Panc1 (cell line): ENCODE measurements around the gene KIAA1755. TPM values are rescaled to one million over a fixed set of nuclear protein-coding genes. Genes with fewer than 3 reads are reported as not detected.

Experiments used
- ATAC-seq: fragments of 200-7000 bp; cut with Tn5 transposase; 2 replicates; pipeline ENCODE4 v1.9.1; 2020; ENCODE audit warnings: mild to moderate bottlenecking, moderate library complexity
- BruUV-seq: library from RNA; stranded (reverse); fragments of 400-500 nt; replicated peaks from 2 replicates; lab custom pipeline; 2021; lab: Mats Ljungman, UMichigan
- CTCF ChIA-PET: fragments of 300-600 bp; sonication (Branson Sonifier 250); formaldehyde crosslinking; loops from one replicate; lab custom pipeline; 2022; ENCODE audit warnings: antibody characterized with exemption; lab: Charles Lee
- POLR2A ChIA-PET: fragments of 300-600 bp; sonication (Branson Sonifier 250); formaldehyde crosslinking; loops from one replicate; lab custom pipeline; 2022; ENCODE audit warnings: antibody characterized with exemption; lab: Charles Lee
- DNase-seq: peaks from one replicate; pipeline ENCODE4 v3.0.0-alpha.2; 2010; ENCODE audit warnings: low read depth, low spot score
- H3K27ac ChIP-seq: 2 replicates; pipeline ENCODE4 v1.5.1; 2011; ENCODE audit warnings: mild to moderate bottlenecking, low read length, inconsistent platforms
- H3K27me3 ChIP-seq: fragments of 200-500 bp; sonication (Bioruptor generic); 2 replicates; pipeline ENCODE4 v1.6.0; 2014; ENCODE audit warnings: low read length, inconsistent platforms; ENCODE audit not compliant: control insufficient read depth, insufficient read depth
- H3K36me3 ChIP-seq: fragments of 200-500 bp; sonication (Bioruptor generic); 2 replicates; pipeline ENCODE4 v1.5.1; 2014; ENCODE audit warnings: inconsistent platforms, mild to moderate bottlenecking, low read length, moderate library complexity; ENCODE audit not compliant: control insufficient read depth, insufficient read depth
- H3K4me1 ChIP-seq: 2 replicates; pipeline ENCODE4 v1.5.1; 2011; ENCODE audit warnings: inconsistent platforms, mild to moderate bottlenecking, low read length, moderate library complexity; ENCODE audit not compliant: control insufficient read depth, insufficient read depth
- H3K4me3 ChIP-seq, 2 experiments: 2 replicates each; pipeline ENCODE4 v1.5.1; 2011 to 2012; ENCODE audit warnings: low read depth in 2 of 2, low read length in 2 of 2, mild to moderate bottlenecking in 2 of 2, inconsistent platforms in 1 of 2, moderate library complexity in 1 of 2
- H3K9me3 ChIP-seq: fragments of 200-500 bp; sonication (Bioruptor generic); 2 replicates; pipeline ENCODE4 v1.5.1; 2014; ENCODE audit warnings: low read depth, mild to moderate bottlenecking, inconsistent platforms, low read length, moderate library complexity; ENCODE audit not compliant: control insufficient read depth, insufficient read depth
- POLR2AphosphoS5 ChIP-seq: IDR thresholded peaks from 2 replicates; pipeline ENCODE4 v1.6.1; 2012; ENCODE audit warnings: mild to moderate bottlenecking, low read depth, low read length, moderate library complexity
- SIN3A ChIP-seq: IDR thresholded peaks from 2 replicates; pipeline ENCODE4 v1.6.1; 2012; ENCODE audit warnings: low read depth, mild to moderate bottlenecking, low read length, moderate library complexity, borderline replicate concordance; ENCODE audit not compliant: insufficient read depth
- TCF7L2 ChIP-seq: IDR thresholded peaks from 2 replicates; pipeline ENCODE4 v1.6.1; 2011; ENCODE audit warnings: mild to moderate bottlenecking, low read depth, low read length, inconsistent platforms
- in situ Hi-C: cut with HindIII; loops from 2 replicates; pipeline ENCODE4 v1.10.0; 2016; ENCODE audit warnings: low sequenced_read_pairs, low pct_unique_long_range_greater_than_20kb
- intact Hi-C: fragments of 100-400 bp; cut with micrococcal nuclease; formaldehyde crosslinking; loops from one replicate; pipeline ENCODE4 v1.10.0; 2022; ENCODE audit not compliant: unreplicated experiment
- total RNA-seq: library from RNA; stranded (reverse); gene quantifications from one replicate; pipeline ENCODE4 v1.2.1, GENCODE V29; 2021; ENCODE audit not compliant: unreplicated experiment
- TF ChIP-seq, protein P1 (sequence below): fragments of 450-650 bp; IDR thresholded peaks from 2 replicates; pipeline ENCODE4 v1.5.1; 2017; ENCODE audit warnings: mild to moderate bottlenecking
- TF ChIP-seq, protein P2 (sequence below), 2 experiments: IDR thresholded peaks; 2 replicates each; pipeline ENCODE4 v1.6.1; 2011 to 2012; ENCODE audit warnings: low read depth in 2 of 2, control low read depth in 1 of 2, low read length in 1 of 2, mild to moderate bottlenecking in 1 of 2, moderate library complexity in 1 of 2; ENCODE audit not compliant: insufficient read depth in 1 of 2

Gene KIAA1755
- total RNA-seq, 1 experiment from 2014 or later, result 0.08 TPM

DNA sequence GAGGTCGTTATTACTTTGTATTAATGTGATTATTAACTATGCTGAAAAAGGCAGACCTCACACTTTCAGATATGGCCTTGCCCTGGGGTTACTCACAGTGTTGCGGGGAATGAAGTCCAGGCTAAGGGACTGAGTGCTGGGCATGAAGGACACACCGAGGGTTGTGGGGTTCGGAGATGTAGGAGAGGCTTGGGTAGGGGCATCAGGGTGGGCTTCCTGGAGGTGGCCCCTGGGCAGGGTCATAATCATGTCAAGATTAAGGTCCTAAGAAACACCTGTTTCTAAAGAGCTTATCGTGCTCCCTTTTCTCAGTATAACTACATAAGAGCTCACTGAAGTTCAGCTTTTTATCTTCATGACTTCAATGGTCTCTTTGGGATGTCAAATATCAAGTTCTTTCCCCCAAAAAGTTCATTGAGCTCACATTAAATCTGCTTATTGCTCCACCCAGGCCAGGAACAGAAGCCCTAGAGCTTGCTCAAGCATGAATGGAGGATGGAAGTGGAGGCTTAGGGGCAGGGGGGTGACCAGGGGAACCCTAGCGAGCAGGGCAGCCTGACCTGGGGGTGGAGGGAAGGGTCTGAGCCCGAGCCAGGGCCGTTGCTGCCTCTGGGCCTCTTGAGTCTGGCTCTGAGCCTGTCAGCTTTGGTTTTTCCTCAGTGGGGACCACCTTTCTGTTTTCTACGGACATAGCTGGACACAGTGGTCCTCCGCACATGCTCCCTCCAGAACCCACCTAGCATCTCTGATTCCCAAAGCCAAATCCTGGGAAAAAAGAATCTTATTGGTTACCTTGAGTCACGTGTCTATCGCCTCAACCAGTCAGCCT lies 58.2 kb downstream of the KIAA1755 start:
- DNase-seq, result no peak
- Histone ChIP-seq H3K9me3 (no peaks in the 10 kb centered on the region), H3K4me1 (peaks cover 3% of the 10 kb centered on the region; the same call in 1 of the 2 replicates), H3K36me3 (no peaks in the 10 kb centered on the region), H3K27ac (no peak overlapping the region), H3K4me3 (no peak overlapping the region), H3K27me3 (no peaks in the 10 kb centered on the region)
- no TSS peak for BruUV-seq
- TF ChIP-seq TCF7L2 (no peak), SIN3A (no peak)
- TF ChIP-seq, protein P1, sequence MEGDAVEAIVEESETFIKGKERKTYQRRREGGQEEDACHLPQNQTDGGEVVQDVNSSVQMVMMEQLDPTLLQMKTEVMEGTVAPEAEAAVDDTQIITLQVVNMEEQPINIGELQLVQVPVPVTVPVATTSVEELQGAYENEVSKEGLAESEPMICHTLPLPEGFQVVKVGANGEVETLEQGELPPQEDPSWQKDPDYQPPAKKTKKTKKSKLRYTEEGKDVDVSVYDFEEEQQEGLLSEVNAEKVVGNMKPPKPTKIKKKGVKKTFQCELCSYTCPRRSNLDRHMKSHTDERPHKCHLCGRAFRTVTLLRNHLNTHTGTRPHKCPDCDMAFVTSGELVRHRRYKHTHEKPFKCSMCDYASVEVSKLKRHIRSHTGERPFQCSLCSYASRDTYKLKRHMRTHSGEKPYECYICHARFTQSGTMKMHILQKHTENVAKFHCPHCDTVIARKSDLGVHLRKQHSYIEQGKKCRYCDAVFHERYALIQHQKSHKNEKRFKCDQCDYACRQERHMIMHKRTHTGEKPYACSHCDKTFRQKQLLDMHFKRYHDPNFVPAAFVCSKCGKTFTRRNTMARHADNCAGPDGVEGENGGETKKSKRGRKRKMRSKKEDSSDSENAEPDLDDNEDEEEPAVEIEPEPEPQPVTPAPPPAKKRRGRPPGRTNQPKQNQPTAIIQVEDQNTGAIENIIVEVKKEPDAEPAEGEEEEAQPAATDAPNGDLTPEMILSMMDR, result no peak
- no peak for ATAC-seq
- ChIA-PET POLR2A (no interaction called here), CTCF (interaction anchor here (0.5 kb wide), 1 partner anchor 129 kb away, joined by 3 read pairs; no protein-coding TSS in a partner anchor)
- intact Hi-C loops, result no loop called here
- in situ Hi-C loops, result no loop called here

DNA sequence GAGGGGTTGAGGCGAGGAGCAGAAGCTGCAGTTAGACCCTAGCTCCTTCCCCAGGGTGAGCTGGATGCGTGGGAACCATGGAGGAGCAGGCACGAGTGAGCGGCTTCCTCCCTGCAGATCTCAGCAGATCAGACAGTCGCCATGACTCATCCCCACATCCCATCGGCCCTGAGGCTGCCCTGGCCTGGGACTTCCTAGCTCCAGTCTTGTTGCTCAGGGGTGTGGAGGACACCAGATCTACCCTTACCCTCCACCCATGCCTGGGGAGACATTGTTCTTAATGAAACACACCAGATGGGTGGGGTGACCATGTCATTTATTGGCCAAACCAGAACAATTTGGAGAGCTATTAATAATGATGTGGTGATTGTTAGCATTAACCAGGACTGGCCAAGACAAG lies 59.2 kb downstream of the KIAA1755 start:
- ChIA-PET POLR2A (no interaction called here), CTCF (no interaction called here)
- Histone ChIP-seq H3K9me3 (no peaks in the 10 kb centered on the region), H3K4me3 (no peak overlapping the region), H3K4me1 (peaks cover 3% of the 10 kb centered on the region; the same call in 1 of the 2 replicates), H3K36me3 (no peaks in the 10 kb centered on the region), H3K27ac (no peak overlapping the region), H3K27me3 (no peaks in the 10 kb centered on the region)
- no peak for DNase-seq
- in situ Hi-C loops, result no loop called here
- BruUV-seq, result no TSS peak
- intact Hi-C loops, result no loop called here
- TF ChIP-seq TCF7L2 (no peak), SIN3A (no peak), POLR2AphosphoS5 (no peak)
- TF ChIP-seq, protein P1, result no peak
- TF ChIP-seq, protein P2, sequence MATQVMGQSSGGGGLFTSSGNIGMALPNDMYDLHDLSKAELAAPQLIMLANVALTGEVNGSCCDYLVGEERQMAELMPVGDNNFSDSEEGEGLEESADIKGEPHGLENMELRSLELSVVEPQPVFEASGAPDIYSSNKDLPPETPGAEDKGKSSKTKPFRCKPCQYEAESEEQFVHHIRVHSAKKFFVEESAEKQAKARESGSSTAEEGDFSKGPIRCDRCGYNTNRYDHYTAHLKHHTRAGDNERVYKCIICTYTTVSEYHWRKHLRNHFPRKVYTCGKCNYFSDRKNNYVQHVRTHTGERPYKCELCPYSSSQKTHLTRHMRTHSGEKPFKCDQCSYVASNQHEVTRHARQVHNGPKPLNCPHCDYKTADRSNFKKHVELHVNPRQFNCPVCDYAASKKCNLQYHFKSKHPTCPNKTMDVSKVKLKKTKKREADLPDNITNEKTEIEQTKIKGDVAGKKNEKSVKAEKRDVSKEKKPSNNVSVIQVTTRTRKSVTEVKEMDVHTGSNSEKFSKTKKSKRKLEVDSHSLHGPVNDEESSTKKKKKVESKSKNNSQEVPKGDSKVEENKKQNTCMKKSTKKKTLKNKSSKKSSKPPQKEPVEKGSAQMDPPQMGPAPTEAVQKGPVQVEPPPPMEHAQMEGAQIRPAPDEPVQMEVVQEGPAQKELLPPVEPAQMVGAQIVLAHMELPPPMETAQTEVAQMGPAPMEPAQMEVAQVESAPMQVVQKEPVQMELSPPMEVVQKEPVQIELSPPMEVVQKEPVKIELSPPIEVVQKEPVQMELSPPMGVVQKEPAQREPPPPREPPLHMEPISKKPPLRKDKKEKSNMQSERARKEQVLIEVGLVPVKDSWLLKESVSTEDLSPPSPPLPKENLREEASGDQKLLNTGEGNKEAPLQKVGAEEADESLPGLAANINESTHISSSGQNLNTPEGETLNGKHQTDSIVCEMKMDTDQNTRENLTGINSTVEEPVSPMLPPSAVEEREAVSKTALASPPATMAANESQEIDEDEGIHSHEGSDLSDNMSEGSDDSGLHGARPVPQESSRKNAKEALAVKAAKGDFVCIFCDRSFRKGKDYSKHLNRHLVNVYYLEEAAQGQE (IDR thresholded peaks at IDR 0.05; ENCODE audit: insufficient read depth in 1 of 2, low read depth in 2 of 2, low read length in 1 of 2), result no peak
- no peak; the same call in 1 of the 2 replicates for ATAC-seq
